HCT116 (cell line): ENCODE results near the gene GP1BA. TPM values are rescaled to one million over a fixed set of nuclear protein-coding genes. Genes with fewer than 3 reads are reported as not detected.

Experiments used
- ATAC-seq: fragments of 200-7000 bp; cut with Tn5 transposase; 2 replicates; pipeline ENCODE4 v1.9.1; 2020; ENCODE audit warnings: mild to moderate bottlenecking, moderate library complexity
- BruUV-seq: library from RNA; stranded (reverse); fragments of 400-500 nt; replicated peaks from 2 replicates; lab custom pipeline; 2021; lab: Mats Ljungman, UMichigan
- CTCF ChIA-PET: fragments of 300-600 bp; sonication (Branson Sonifier 250); formaldehyde crosslinking; loops from one replicate; lab custom pipeline; 2021; ENCODE audit warnings: antibody characterized with exemption; lab: Charles Lee
- POLR2A ChIA-PET: fragments of 300-600, 350-600 bp; sonication (Branson Sonifier 250); formaldehyde crosslinking; loops from one replicate; lab custom pipeline; 2021; ENCODE audit warnings: antibody characterized with exemption; lab: Charles Lee
- RAD21 ChIA-PET, 2 experiments: fragments of 300-600 bp; sonication (Branson Sonifier 250); formaldehyde crosslinking; loops; one replicate each; lab custom pipeline; 2023; ENCODE audit warnings: low total read pairs in 2 of 2; ENCODE audit not compliant: uncharacterized antibody in 2 of 2, unreplicated experiment in 2 of 2, low non-redundant PET in 1 of 2; lab: Charles Lee
- DNase-seq: peaks from one replicate; pipeline ENCODE4 v3.0.0-alpha.2; 2010; ENCODE audit warnings: low read depth, low spot score
- H2AFZ ChIP-seq: fragments of 200-600 bp; shearing (Covaris generic), sonication (generic); 2 replicates; pipeline ENCODE4 v1.6.1; 2017; ENCODE audit warnings: low read depth, mixed run types, mixed read lengths, antibody characterized with exemption, low read length; ENCODE audit not compliant: poor library complexity, severe bottlenecking
- H3K27ac ChIP-seq: 2 replicates; pipeline ENCODE4 v1.5.1; 2012; ENCODE audit warnings: low read depth, low read length
- H3K27me3 ChIP-seq: fragments of 200-600 bp; sonication (generic); 2 replicates; pipeline ENCODE4 v1.6.1; 2016; ENCODE audit warnings: mixed run types, low read length, mixed read lengths; ENCODE audit not compliant: insufficient read depth
- H3K36me3 ChIP-seq, 2 experiments: fragments of 200-500 bp in 1 of 2; fragments of 200-600 bp in 1 of 2; sonication (Bioruptor generic) in 1 of 2; sonication (generic) in 1 of 2; 2 replicates each; pipeline versions ENCODE4 v1.5.1 to v1.6.1; 2014 to 2016; ENCODE audit warnings: low read length in 2 of 2, inconsistent platforms in 1 of 2, mixed read lengths in 1 of 2, mixed run types in 1 of 2; ENCODE audit not compliant: insufficient read depth in 2 of 2, control insufficient read depth in 1 of 2
- H3K4me1 ChIP-seq, 2 experiments: fragments of 200-600 bp in 1 of 2; sonication (generic) in 1 of 2; 2 replicates each; pipeline versions ENCODE4 v1.5.1 to v1.6.1; 2012 to 2017; ENCODE audit warnings: low read length in 2 of 2, inconsistent platforms in 1 of 2, mild to moderate bottlenecking in 1 of 2, mixed read lengths in 1 of 2, mixed run types in 1 of 2, moderate library complexity in 1 of 2; ENCODE audit not compliant: insufficient read depth in 2 of 2, control insufficient read depth in 1 of 2
- H3K4me2 ChIP-seq: fragments of 200-600 bp; sonication (generic); 2 replicates; pipeline ENCODE4 v1.6.1; 2017; ENCODE audit warnings: mixed run types, low read length, mixed read lengths
- H3K4me3 ChIP-seq, 2 experiments: fragments of 200-600 bp in 1 of 2; sonication (generic) in 1 of 2; replicated peaks in 1 of 2; 2 replicates each; pipeline ENCODE4 v1.5.1; 2011 to 2016; ENCODE audit warnings: low read length in 2 of 2, control low read depth in 1 of 2, low read depth in 1 of 2, mild to moderate bottlenecking in 1 of 2, mixed read lengths in 1 of 2, mixed run types in 1 of 2
- H3K79me2 ChIP-seq: fragments of 200-600 bp; sonication (generic); 2 replicates; pipeline ENCODE4 v1.6.1; 2017; ENCODE audit warnings: mild to moderate bottlenecking, mixed run types, low read length, moderate library complexity, mixed read lengths; ENCODE audit not compliant: insufficient read depth
- H3K9ac ChIP-seq: fragments of 200-600 bp; sonication (generic); 2 replicates; pipeline ENCODE4 v1.6.1; 2016; ENCODE audit warnings: low read length, mixed read lengths
- H3K9me2 ChIP-seq: fragments of 200-600 bp; sonication (generic), shearing (Covaris generic); 2 replicates; pipeline ENCODE4 v1.6.1; 2017; ENCODE audit warnings: mixed run types, mild to moderate bottlenecking, moderate library complexity; ENCODE audit not compliant: insufficient read depth
- H3K9me3 ChIP-seq, 2 experiments: fragments of 200-500 bp in 1 of 2; fragments of 200-600 bp in 1 of 2; sonication (Bioruptor generic) in 1 of 2; sonication (generic) in 1 of 2; 2 replicates each; pipeline ENCODE4 v1.6.1; 2014 to 2017; ENCODE audit warnings: low read length in 2 of 2, mixed read lengths in 2 of 2, inconsistent platforms in 1 of 2, low read depth in 1 of 2, mild to moderate bottlenecking in 1 of 2, mixed run types in 1 of 2, moderate library complexity in 1 of 2; ENCODE audit not compliant: control insufficient read depth in 1 of 2, insufficient read depth in 1 of 2
- H4K20me1 ChIP-seq: fragments of 200-600 bp; sonication (generic), shearing (Covaris generic); 2 replicates; pipeline ENCODE4 v1.6.1; 2017; ENCODE audit warnings: mixed run types, mild to moderate bottlenecking, moderate library complexity; ENCODE audit not compliant: insufficient read depth
- CTCF ChIP-seq, 3 experiments: fragments of 200-600 bp in 1 of 3; sonication (generic) in 1 of 3; IDR thresholded peaks in 2 of 3; conservative IDR thresholded peaks in 1 of 3; 2 replicates each; pipeline ENCODE4 v1.5.1; 2012 to 2017; ENCODE audit warnings: low read depth in 2 of 3, low read length in 2 of 3, antibody characterized with exemption in 1 of 3, borderline replicate concordance in 1 of 3, control low read depth in 1 of 3, mild to moderate bottlenecking in 1 of 3, mixed read lengths in 1 of 3, mixed run types in 1 of 3, moderate library complexity in 1 of 3; ENCODE audit not compliant: insufficient read depth in 1 of 3
- EGR1 ChIP-seq: IDR thresholded peaks from 2 replicates; pipeline ENCODE4 v1.6.1; 2012; ENCODE audit warnings: low read depth
- POLR2A ChIP-seq: IDR thresholded peaks from 2 replicates; pipeline ENCODE4 v1.7.0; 2011; ENCODE audit warnings: borderline replicate concordance; ENCODE audit not compliant: insufficient read depth, insufficient read length; ENCODE audit errors: extremely low read depth
- POLR2AphosphoS5 ChIP-seq: IDR thresholded peaks from 2 replicates; pipeline ENCODE4 v1.6.1; 2011; ENCODE audit warnings: mild to moderate bottlenecking, low read depth, low read length, moderate library complexity
- SIN3A ChIP-seq: IDR thresholded peaks from 2 replicates; pipeline ENCODE4 v1.6.1; 2012; ENCODE audit warnings: low read depth
- SRF ChIP-seq: IDR thresholded peaks from 2 replicates; pipeline ENCODE4 v1.6.1; 2012; ENCODE audit warnings: low read depth
- ZFX ChIP-seq: fragments of 450-650 bp; IDR thresholded peaks from 2 replicates; pipeline ENCODE4 v1.6.1; 2017
- intact Hi-C: fragments of 100-400 bp; cut with micrococcal nuclease; formaldehyde crosslinking; loops from 2 replicates; pipeline ENCODE4 v1.10.0; 2022
- total RNA-seq: library from RNA; stranded (reverse); gene quantifications from one replicate; pipeline ENCODE4 v1.2.1, GENCODE V29; 2021; ENCODE audit not compliant: unreplicated experiment

GP1BA gene
- total RNA-seq, 1 experiment from 2014 or later = not detected

- Histone ChIP-seq H3K9me3 (no peaks in the 10 kb centered on the region), H3K4me3 (peak overlapping the region; percentile 96 to 97), H3K9me2 (no peaks in the 10 kb centered on the region), H3K36me3 (peaks cover 4 to 15% of the 10 kb centered on the region in 2 experiments; a peak in 2 of 4 replicates), H4K20me1 (peaks cover 12% of the 10 kb centered on the region; the same call in 1 of the 2 replicates), H2AFZ (no peak overlapping the region), H3K27ac (peak overlapping the region; percentile 99), H3K79me2 (peaks cover 43% of the 10 kb centered on the region), H3K27me3 (no peaks in the 10 kb centered on the region), H3K4me1 (peaks cover 29 to 63% of the 10 kb centered on the region in 2 experiments), H3K9ac (peak overlapping the region; percentile 97), H3K4me2 (peak overlapping the region; percentile 100)
- ChIA-PET POLR2A (interaction anchor here (3.0 kb wide), 1 partner anchor 17 kb away, joined by 22 read pairs; the partner anchor contains the start of gene SPAG7), CTCF (no interaction called here), RAD21 (no interaction called here)
- BruUV-seq = TSS peak; percentile 81
- DNase-seq = no peak
- ATAC-seq = peak; percentile 0; the same call in 1 of the 2 replicates
- intact Hi-C loops = loop anchor here (1.0 kb wide), 1 partner anchor 17 kb away; the partner anchor contains the start of gene SPAG7
- TF ChIP-seq ZFX = peak; percentile 54; the same call in 1 of the 2 replicates
- no peak for TF ChIP-seq EGR1
- TF ChIP-seq CTCF (IDR thresholded peaks at IDR 0.05 in 2 of 3, conservative IDR thresholded peaks at IDR 0.05 in 1 of 3; ENCODE audit: borderline replicate concordance in 1 of 3, insufficient read depth in 1 of 3, low read depth in 2 of 3, low read length in 2 of 3) = no peak
- TF ChIP-seq SIN3A = no peak
- TF ChIP-seq POLR2AphosphoS5 = peak; percentile 41
- TF ChIP-seq SRF = no peak
- TF ChIP-seq POLR2A = peak; percentile 13
These were observed 18.1 kb downstream of the GP1BA start for GRCh38 chr17:4950075-4950745.
